Measurements from ENCODE around the gene CD2AP. TPM values are rescaled to one million over a fixed set of nuclear protein-coding genes. Genes with fewer than 3 reads are reported as not detected.
A peak's percentile ranks its signal among the peaks of the same experiment; 100 is the strongest.

CD2AP gene
- total and polyA plus RNA-seq, 5 experiments from 2014 or later = 7.3 to 32.2 (median 7.9) TPM

DNA sequence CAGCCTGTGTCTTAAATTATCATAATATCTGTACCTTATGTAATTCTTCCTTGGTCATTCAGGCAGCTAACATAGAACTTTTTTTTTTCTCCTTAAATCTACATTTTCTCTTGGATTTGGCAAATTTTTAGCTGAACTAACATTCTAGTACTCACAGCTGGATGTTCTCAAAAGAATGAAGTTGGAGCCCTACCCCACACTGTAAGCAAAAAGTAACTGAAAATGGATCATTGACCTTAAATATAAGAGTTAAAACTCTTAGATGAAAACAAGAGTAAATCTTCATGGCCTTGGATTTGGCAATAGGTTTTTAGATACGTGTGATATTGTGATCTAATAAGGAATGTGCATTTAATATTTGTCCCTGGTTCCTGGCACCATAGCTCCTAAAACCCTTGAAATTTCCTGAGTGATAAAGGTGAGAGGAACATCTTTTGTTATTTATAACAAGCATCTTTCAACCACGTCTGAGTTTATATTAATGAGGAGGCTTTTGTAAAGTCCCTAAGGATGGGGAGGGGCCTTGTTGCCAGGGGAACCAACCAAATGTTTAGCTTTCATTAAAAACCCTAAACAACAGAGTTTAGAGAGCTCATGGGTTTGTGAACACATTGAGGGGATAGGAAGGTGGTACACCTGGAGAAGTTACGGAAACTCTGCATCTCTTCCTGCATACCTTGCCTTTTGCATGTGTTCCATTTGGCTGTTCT is 114.7 kb downstream of the CD2AP start:
- Mint-ChIP-seq H3K27ac (peak overlapping the region in 2 of 10 donors; percentile 34 to 73), H3K4me1 (peaks cover 0 to 5% (median 0%) of the 10 kb centered on the region in 4 donors), H3K36me3 (peaks cover 19 to 74% (median 31%) of the 10 kb centered on the region in 3 donors), H3K4me3 (no peak overlapping the region), H3K9me3 (no peaks in the 10 kb centered on the region), H3K27me3 (no peaks in the 10 kb centered on the region)
- DNase-seq = no peak
- no peak for ATAC-seq
- POLR2A ChIA-PET = no interaction called here

- Mint-ChIP-seq H3K4me3 (no peak overlapping the region), H3K27ac (no peak overlapping the region), H3K9me3 (no peaks in the 10 kb centered on the region), H3K36me3 (peaks cover 19 to 71% (median 41%) of the 10 kb centered on the region in 3 donors), H3K4me1 (peaks cover 0 to 6% (median under 1%) of the 10 kb centered on the region in 4 donors), H3K27me3 (no peaks in the 10 kb centered on the region)
- POLR2A ChIA-PET = no interaction called here
- no peak for ATAC-seq
- DNase-seq = no peak
Observed at GRCh38 chr6:47593979-47594378, 116.4 kb downstream of the CD2AP start.

DNA sequence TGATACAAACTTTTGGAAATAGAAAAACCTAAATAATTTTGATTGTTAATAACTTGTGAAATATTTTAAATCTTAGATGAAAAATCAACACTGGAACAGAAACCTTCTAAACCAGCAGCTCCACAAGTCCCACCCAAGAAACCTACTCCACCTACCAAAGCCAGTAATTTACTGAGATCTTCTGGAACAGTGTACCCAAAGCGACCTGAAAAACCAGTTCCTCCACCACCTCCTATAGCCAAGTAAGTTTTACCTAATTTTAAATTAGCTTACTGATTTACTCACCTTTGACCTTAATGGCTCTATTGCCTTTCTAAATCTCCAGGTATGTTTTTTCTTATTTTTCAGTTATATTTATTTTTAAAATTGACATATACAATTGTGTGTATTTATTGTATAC is 118.2 kb downstream of the CD2AP start:
- Mint-ChIP-seq H3K27me3 (no peaks in the 10 kb centered on the region), H3K36me3 (peaks cover 19 to 70% (median 33%) of the 10 kb centered on the region in 3 donors), H3K4me3 (no peak overlapping the region), H3K4me1 (peaks cover 0 to 4% (median under 1%) of the 10 kb centered on the region in 4 donors), H3K27ac (no peak overlapping the region), H3K9me3 (no peaks in the 10 kb centered on the region)
- no peak for DNase-seq
- ATAC-seq = no peak
- POLR2A ChIA-PET = interaction anchor here (1.6 kb wide), 1 partner anchor 118 kb away, joined by 7 read pairs; the partner anchor contains the start of gene CD2AP

- Mint-ChIP-seq H3K27me3 (no peaks in the 10 kb centered on the region), H3K4me1 (peaks cover 0 to 4% (median under 1%) of the 10 kb centered on the region in 4 donors), H3K27ac (no peak overlapping the region), H3K4me3 (no peak overlapping the region), H3K9me3 (no peaks in the 10 kb centered on the region), H3K36me3 (peaks cover 19 to 58% (median 30%) of the 10 kb centered on the region in 3 donors)
- POLR2A ChIA-PET = no interaction called here
- no peak for ATAC-seq
- no peak for DNase-seq
Observed at GRCh38 chr6:47598367-47598766, 120.8 kb downstream of the CD2AP start.

DNA sequence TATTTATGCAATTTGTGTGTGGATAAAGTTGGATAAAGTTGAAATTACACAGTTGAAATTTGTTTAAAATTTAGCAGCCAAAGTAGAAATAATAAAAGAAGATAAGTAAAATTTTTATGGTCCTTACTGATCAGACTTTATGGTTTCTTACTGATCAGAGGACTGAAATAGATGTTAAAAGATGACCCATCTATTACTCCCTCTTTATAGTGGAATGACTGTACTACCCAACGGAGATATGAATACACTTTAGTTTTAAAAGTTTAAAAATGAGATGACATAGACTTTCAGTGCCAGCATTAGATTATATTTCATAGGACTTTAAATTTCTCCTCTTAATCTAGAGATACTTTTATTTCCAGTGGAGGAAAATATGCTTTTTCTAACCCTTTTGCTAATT is 121.9 kb downstream of the CD2AP start:
- Mint-ChIP-seq H3K4me1 (peaks cover 0 to 4% (median under 1%) of the 10 kb centered on the region in 4 donors), H3K4me3 (no peak overlapping the region), H3K9me3 (no peaks in the 10 kb centered on the region), H3K27me3 (no peaks in the 10 kb centered on the region), H3K27ac (no peak overlapping the region), H3K36me3 (peaks cover 19 to 56% (median 30%) of the 10 kb centered on the region in 3 donors)
- ATAC-seq (no peak), DNase-seq (no peak)
- POLR2A ChIA-PET = interaction anchor here (0.6 kb wide), 1 partner anchor 150 kb away, joined by 4 read pairs; no protein-coding TSS in a partner anchor

DNA sequence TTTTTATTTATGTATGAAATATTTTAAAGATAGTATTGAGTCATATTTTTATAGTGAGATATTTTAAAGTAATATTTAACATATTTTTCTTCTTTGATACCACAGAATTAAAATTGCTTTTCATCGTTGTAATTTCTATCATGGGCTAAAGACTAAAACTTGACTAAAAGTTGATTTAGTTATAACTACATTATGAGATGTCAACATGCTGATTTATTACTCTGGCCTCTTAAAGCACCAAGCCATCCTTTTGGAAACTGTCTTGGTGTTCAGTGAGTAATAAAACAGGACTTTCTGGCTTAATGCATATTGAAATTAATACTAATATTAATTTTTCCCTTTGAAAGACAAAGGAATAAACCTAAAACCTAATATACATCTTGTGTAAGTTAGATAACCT is 125.6 kb downstream of the CD2AP start:
- no peaks in the 10 kb centered on the region for H3K9me3 Mint-ChIP-seq
- ATAC-seq (no peak), DNase-seq (no peak)
- POLR2A ChIA-PET = no interaction called here
- no peaks in the 10 kb centered on the region for H3K27me3 Mint-ChIP-seq
- peaks cover 10 to 52% (median 22%) of the 10 kb centered on the region in 3 donors for H3K36me3 Mint-ChIP-seq
- no peak overlapping the region for H3K4me3 Mint-ChIP-seq
- peaks cover 0 to 1% (median 0%) of the 10 kb centered on the region in 4 donors for H3K4me1 Mint-ChIP-seq
- no peak overlapping the region for H3K27ac Mint-ChIP-seq

- no peaks in the 10 kb centered on the region for H3K9me3 Mint-ChIP-seq
- no peak overlapping the region for H3K27ac Mint-ChIP-seq
Observed at GRCh38 chr6:47603995-47604394, 126.4 kb downstream of the CD2AP start.

DNA sequence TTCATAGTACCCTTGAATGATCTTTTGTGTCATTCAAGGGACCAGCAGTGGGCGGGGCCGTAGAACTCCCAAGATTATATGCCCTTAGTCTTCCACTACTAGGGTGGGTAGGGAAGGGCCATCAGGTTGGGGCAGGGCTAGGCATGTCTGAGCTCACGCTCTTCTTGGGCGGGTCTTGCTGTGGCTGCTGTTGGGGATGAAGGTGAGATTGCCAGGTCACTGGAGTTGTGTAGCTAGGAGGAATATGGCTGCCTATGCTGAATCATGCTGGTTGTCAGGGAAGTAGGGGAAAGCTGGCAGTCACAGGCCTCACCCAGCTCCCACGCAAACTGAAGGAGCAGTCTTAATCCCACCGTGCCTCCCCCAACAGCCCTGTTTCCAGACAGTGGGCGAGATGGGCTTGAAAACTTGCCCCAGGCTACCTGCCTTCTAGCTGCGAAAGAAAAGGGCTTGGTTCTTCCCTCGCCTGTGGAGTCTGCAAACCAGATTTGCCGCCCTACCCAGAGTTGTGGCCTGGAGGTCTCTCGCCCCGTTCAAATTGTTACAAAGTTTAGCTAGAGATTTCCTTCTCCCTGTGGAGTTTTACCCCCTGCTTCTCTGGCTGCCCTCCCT is 144.4 kb downstream of the CD2AP start:
- H3K27ac Mint-ChIP-seq = no peak overlapping the region
- ATAC-seq = no peak
- H3K4me3 Mint-ChIP-seq = peak overlapping the region in 1 of 10 donors; percentile 19
- no peaks in the 10 kb centered on the region for H3K9me3 Mint-ChIP-seq
- H3K27me3 Mint-ChIP-seq = no peaks in the 10 kb centered on the region
- peaks cover 0 to 6% (median 3%) of the 10 kb centered on the region in 4 donors for H3K4me1 Mint-ChIP-seq
- POLR2A ChIA-PET = no interaction called here
- H3K36me3 Mint-ChIP-seq = peaks cover 5 to 62% (median 51%) of the 10 kb centered on the region in 3 donors
- no peak for DNase-seq

More at GRCh38 chr6:47603995-47604394, 126.4 kb downstream of the CD2AP start:
- ATAC-seq (no peak), DNase-seq (no peak)
- Mint-ChIP-seq H3K36me3 (peaks cover 9 to 56% (median 21%) of the 10 kb centered on the region in 3 donors), H3K27me3 (no peaks in the 10 kb centered on the region), H3K4me3 (no peak overlapping the region), H3K4me1 (no peaks in the 10 kb centered on the region)
- POLR2A ChIA-PET = no interaction called here

GRCh38 chr6:47626782-47627181 is 149.2 kb downstream of the CD2AP start:
- Mint-ChIP-seq H3K27ac (peak overlapping the region in 6 of 10 donors; percentile 12 to 80 (median 56)), H3K4me3 (no peak overlapping the region), H3K4me1 (peaks cover under 1 to 19% (median 12%) of the 10 kb centered on the region in 4 donors), H3K27me3 (no peaks in the 10 kb centered on the region), H3K9me3 (no peaks in the 10 kb centered on the region), H3K36me3 (peaks cover 0 to 22% (median 10%) of the 10 kb centered on the region in 3 donors)
- POLR2A ChIA-PET = no interaction called here
- DNase-seq = no peak
- ATAC-seq = no peak

DNA sequence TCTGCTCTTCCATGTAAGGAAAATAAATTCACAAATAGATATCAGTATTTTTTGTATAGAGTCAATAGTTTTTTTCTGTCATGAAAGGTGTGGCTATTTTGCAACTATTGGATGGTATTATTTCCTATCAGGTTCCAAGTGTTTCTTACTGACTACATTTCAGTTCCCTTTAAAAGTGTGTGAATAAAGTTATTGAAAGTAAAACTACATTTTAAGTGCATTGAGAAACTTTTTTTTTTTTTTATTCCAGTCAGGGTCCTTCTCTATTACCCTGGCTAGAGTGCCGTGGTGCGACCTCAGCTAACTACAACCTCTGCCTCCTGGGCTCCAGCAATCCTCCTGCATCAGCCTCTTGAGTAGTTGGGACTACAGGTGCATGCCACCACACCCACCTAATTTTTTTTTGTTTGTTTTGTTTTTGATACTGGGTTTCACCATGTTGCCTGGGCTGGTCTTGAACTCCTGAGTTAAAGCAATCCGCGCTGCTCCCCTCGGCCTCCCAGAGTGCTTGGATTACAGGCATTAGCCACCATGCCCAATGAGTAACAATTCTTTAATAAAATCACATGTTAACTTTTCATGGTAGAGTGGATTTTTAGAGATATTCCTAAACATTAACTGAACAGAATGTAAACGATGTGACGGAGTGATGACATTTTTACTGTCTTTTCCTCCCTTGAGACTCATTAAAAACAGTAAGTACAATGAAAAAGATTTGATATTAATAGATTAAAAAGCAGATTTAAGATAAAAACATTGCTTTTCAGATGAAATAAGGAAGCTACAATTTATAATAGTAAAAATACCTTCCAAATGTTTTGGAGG is 151.1 kb downstream of the CD2AP start:
- H3K27me3 Mint-ChIP-seq = no peaks in the 10 kb centered on the region
- peaks cover 5 to 23% (median 17%) of the 10 kb centered on the region in 4 donors for H3K4me1 Mint-ChIP-seq
- peaks cover 0 to 7% (median 0%) of the 10 kb centered on the region in 3 donors for H3K36me3 Mint-ChIP-seq
- DNase-seq = no peak
- no peak for ATAC-seq
- peak overlapping the region in 8 of 10 donors; percentile 13 to 66 (median 36) for H3K27ac Mint-ChIP-seq
- POLR2A ChIA-PET = no interaction called here
- H3K9me3 Mint-ChIP-seq = no peaks in the 10 kb centered on the region
- no peak overlapping the region for H3K4me3 Mint-ChIP-seq

GRCh38 chr6:47629954-47630353 is 152.4 kb downstream of the CD2AP start:
- Mint-ChIP-seq H3K4me3 (no peak overlapping the region), H3K27me3 (no peaks in the 10 kb centered on the region), H3K9me3 (no peaks in the 10 kb centered on the region), H3K36me3 (peaks cover 0 to 2% (median 0%) of the 10 kb centered on the region in 3 donors), H3K27ac (peak overlapping the region in 3 of 10 donors; percentile 1 to 28 (median 24)), H3K4me1 (peaks cover 5 to 23% (median 17%) of the 10 kb centered on the region in 4 donors)
- DNase-seq (no peak), ATAC-seq (no peak)
- POLR2A ChIA-PET = interaction anchor here (1.8 kb wide), 1 partner anchor 152 kb away, joined by 5 read pairs; the partner anchor contains the start of gene CD2AP

GRCh38 chr6:47630587-47630986 is 153.0 kb downstream of the CD2AP start:
- POLR2A ChIA-PET = interaction anchor here (1.8 kb wide), 1 partner anchor 153 kb away, joined by 5 read pairs; the partner anchor contains the start of gene CD2AP
- peak overlapping the region in 1 of 10 donors; percentile 77 for H3K27ac Mint-ChIP-seq
- no peak overlapping the region for H3K4me3 Mint-ChIP-seq
- peaks cover 5 to 23% (median 17%) of the 10 kb centered on the region in 4 donors for H3K4me1 Mint-ChIP-seq
- ATAC-seq (no peak), DNase-seq (no peak)
- H3K36me3 Mint-ChIP-seq = no peaks in the 10 kb centered on the region
- no peaks in the 10 kb centered on the region for H3K27me3 Mint-ChIP-seq
- no peaks in the 10 kb centered on the region for H3K9me3 Mint-ChIP-seq
